WI38 (cell line): ENCODE measurements around the gene VAMP1.
A peak's percentile ranks its signal among the peaks of the same experiment; 100 is the strongest.
"Not testable (repeated sequence)": the region's sequence is repeated elsewhere in the genome, so short reads cannot be mapped to it uniquely, and the experiment has no call there.

ENCODE experiments used
- H3K4me3 ChIP-seq: 2 replicates; pipeline ENCODE4 v1.5.1; 2011; ENCODE audit warnings: low read depth, mild to moderate bottlenecking, control low read depth, low read length
- TF ChIP-seq, protein P1 (sequence below): IDR thresholded peaks from 2 replicates; pipeline ENCODE4 v1.5.1; 2012; ENCODE audit warnings: low read depth, mild to moderate bottlenecking, control low read depth, low read length

Gene VAMP1, protein sequence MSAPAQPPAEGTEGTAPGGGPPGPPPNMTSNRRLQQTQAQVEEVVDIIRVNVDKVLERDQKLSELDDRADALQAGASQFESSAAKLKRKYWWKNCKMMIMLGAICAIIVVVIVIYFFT

DNA sequence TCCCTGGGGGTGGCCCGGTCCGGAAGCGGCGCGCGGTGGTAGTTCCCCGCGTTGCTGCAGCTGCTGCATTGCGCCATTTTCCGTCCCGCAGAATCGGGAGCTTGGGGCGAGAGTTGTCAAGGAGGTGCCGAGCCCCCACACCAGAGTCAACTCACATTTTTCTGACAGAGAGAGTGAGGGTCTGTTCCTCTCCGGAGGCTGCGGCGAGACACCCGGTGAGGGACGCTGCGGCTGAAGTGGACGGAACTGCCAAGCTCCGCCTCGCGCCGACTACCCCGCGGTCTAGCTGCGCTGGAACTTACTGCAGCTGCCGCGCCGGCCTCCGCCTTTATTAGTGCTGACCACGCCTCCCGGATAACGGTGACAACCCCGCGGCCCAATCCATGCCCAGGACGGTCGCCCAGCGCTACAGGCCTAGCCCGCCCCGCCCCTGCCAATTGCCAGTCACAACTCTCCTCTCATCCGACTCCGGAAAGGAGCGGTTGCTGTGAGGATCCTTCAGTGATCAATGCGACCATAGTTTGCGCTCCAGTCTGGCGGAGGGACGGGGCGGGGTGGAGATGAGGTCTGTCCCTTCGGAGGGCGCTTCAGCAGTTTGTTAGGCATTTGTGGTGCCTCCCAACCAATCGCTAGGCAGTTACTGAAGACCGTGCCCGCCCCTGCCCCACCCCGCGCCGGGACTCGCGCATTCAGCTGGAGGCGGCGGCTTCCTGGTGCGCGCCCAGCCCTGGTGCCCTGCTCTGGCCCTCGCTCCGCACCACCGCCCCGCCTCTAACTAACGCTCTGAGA lies at the start of gene VAMP1:
Gene VAMP1 (minus strand): TSS at position 303 of the 789 bp plus-strand sequence. CDS start 146 bp downstream, at position 157.
- TF ChIP-seq, protein P1, sequence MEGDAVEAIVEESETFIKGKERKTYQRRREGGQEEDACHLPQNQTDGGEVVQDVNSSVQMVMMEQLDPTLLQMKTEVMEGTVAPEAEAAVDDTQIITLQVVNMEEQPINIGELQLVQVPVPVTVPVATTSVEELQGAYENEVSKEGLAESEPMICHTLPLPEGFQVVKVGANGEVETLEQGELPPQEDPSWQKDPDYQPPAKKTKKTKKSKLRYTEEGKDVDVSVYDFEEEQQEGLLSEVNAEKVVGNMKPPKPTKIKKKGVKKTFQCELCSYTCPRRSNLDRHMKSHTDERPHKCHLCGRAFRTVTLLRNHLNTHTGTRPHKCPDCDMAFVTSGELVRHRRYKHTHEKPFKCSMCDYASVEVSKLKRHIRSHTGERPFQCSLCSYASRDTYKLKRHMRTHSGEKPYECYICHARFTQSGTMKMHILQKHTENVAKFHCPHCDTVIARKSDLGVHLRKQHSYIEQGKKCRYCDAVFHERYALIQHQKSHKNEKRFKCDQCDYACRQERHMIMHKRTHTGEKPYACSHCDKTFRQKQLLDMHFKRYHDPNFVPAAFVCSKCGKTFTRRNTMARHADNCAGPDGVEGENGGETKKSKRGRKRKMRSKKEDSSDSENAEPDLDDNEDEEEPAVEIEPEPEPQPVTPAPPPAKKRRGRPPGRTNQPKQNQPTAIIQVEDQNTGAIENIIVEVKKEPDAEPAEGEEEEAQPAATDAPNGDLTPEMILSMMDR: no peak
- H3K4me3 ChIP-seq: peak within 1 kb of the TSS; percentile 83

DNA sequence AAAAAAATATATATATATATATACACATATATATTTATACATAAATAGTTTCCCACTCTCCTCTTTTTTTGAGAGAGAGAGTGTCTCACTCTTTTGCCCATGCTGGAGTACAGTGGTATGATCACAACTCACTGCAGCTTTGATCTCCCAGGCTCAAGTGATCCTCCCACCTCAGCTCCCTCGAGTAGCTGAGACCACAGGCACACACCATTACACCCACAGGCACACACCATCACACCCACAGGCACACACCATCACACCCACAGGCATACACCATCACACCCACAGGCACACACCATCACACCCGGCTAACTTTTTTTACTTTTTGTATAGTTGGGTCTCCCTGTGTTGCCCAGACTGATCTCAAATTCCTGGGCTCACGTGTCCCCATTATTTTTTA lies 49.7 kb upstream of the VAMP1 start:
- H3K4me3 ChIP-seq: no peak overlapping the region
- TF ChIP-seq, protein P1: no peak

DNA sequence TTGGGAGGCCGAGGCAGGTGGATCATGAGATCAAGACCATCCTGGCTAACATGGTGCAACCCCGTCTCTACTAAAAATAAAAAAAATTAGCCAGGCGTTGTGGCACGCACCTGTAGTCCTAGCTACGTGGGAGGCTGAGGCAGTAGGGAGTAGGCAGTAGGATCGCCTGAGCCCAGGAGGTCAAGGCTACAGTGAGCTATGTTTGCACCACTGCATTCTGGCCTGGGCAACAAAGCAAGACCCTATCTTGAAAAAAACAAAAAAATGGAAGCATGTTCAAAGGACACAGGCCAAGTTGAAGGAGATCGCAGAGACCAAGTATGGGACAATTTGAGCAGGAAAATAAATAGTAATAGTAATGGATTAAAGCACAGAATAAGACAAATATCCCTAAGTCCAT lies 37.6 kb upstream of the VAMP1 start:
- H3K4me3 ChIP-seq: no peak overlapping the region
- TF ChIP-seq, protein P1: no peak

DNA sequence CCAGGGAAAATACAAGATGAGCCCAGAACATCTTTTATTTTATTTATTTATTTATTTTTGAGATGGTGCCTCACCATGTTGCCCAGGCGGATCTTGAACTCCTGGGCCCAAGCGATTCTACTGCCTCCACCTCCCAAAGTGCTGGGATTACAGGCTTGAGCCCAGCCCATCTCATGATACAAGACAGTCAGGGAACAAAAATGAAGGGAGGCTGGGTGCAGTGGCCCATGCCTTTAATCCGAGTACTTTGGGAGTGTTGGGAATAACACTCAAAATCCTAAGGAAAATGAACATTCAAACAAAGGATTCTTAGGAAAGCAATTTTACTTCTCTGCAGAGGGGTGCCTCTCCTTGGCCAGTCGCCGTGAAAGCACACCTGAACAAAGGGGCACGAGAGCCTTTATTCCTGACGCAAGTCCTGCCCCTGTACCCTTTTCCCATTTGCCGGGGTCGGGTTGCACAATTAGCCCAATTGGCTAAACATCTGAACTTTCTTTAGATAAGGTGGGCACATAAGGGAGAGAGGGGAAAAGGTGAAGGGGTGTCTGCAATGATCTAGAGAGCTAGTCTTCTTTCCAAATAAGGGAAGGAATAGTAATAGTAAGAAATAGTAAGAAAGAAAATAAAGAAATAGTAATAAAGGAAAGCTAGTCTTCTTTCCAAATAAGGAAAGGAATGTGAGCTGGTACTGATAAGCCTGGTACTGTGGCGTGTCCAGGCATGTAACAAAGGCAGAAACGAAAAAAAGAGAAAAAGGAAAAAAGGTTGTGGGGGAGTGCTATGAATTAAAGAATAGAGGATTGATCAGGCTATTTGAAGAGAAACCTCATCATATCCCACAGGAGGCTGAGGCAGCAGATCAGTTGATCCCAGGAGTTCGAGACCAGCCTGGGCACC lies 36.9 kb upstream of the VAMP1 start:
- H3K4me3 ChIP-seq: no peak overlapping the region
- TF ChIP-seq, protein P1: no peak

DNA sequence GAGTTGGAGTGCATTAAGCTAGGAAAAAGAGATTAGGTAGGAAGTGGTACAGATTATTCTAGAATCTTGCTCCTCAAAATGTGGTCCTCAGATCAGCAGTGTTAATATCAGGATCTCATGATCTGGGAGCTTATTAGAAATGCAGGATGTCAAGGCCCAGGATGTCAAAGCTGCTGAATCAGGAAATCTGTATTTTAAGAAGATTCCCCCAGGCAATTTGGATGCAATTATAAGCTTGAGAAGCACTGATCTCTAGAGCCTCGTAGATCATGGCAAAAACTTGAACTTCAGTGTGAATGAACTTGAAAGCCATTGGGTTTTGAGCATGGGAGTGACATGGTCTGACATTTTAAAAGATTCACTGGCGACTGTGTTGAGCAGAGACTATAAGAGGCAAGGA lies 30.0 kb upstream of the VAMP1 start:
- H3K4me3 ChIP-seq: no peak overlapping the region
- TF ChIP-seq, protein P1: no peak

DNA sequence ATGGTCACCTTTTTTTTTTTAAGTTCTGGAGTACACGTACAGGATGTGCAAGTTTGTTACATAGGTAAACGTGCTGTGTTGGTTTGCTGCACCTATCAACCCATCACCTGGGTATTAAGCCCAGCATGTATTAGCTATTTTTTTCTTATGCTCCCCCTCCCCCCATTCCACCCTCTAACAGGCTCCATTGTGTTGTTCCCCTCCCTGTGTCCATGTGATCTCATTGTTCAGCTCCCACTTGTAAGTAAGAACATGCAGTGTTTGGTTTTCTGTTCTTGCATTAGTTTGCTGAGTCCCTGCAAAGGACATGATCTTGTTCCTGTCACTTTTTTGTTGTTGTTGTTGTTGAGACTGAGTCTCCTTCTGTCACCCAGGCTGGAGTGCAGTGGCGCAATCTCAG lies 26.8 kb upstream of the VAMP1 start:
- not testable (repeated sequence) for H3K4me3 ChIP-seq

DNA sequence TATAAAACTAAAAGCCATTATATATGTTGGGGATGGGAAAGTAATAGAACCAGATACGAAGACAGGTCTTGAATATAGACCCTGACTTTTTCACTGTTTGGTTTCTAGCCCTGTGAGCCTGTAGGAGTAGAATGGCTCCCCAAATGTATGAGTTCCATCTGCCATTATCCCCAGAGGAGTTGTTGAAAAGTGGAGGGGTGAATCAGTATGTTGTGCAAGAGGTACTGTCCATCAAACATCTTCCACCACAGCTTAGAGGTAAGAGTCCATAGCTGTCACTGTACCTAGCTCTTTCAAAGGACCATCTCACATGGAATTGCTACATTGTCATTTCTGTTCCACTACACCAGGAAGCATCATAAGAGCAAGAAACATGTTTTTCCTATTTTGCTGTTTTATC lies 24.5 kb upstream of the VAMP1 start:
- TF ChIP-seq, protein P1: no peak

More for the DNA sequence above, 24.5 kb upstream of the VAMP1 start:
- peak overlapping the region; percentile 98 for H3K4me3 ChIP-seq
